IPS DF 4.7 (cell line): ENCODE results near the gene VAMP2.

Experiments
- DNase-seq: peaks from one replicate; pipeline ENCODE4 v3.0.0-alpha.2; 2013; ENCODE audit warnings: low spot score; ENCODE audit errors: extremely low read depth

The VAMP2 gene

GRCh38 chr17:8162233-8162996, at the start of gene VAMP2:
TSS of gene VAMP2 (minus strand) at chr17:8162948. CDS start at chr17:8162879, 69 bp downstream.
- no peak for DNase-seq

- no peak for DNase-seq
Measured at GRCh38 chr17:8210761-8211458, 48.2 kb upstream of the VAMP2 start.

GRCh38 chr17:8209907-8210760, 47.4 kb upstream of the VAMP2 start, which contains the start of gene AURKB:
TSS of gene AURKB (minus strand) at chr17:8210575. CDS start at chr17:8210224, 351 bp downstream.
- DNase-seq = no peak

GRCh38 chr17:8206536-8206935, 43.8 kb upstream of the VAMP2 start:
- no peak for DNase-seq

- no peak for DNase-seq
Measured at GRCh38 chr17:8204761-8205555, 42.2 kb upstream of the VAMP2 start.

- DNase-seq = no peak
Measured at GRCh38 chr17:8192070-8192815, 29.5 kb upstream of the VAMP2 start.

- DNase-seq = no peak
Measured at GRCh38 chr17:8190506-8190905, 27.8 kb upstream of the VAMP2 start.

- DNase-seq = peak; percentile 89
Measured at GRCh38 chr17:8189711-8190477, 27.1 kb upstream of the VAMP2 start, which contains the start of gene BORCS6. TSS of gene BORCS6 (minus strand) at chr17:8190180. CDS start at chr17:8190140, 40 bp downstream.

GRCh38 chr17:8189041-8189710, 26.4 kb upstream of the VAMP2 start:
- DNase-seq = no peak

GRCh38 chr17:8188263-8188839, 25.6 kb upstream of the VAMP2 start:
- no peak for DNase-seq

GRCh38 chr17:8187517-8188262, 24.9 kb upstream of the VAMP2 start:
- peak; percentile 95 for DNase-seq

- DNase-seq = no peak
Measured at GRCh38 chr17:8186787-8187516, 24.2 kb upstream of the VAMP2 start.

- no peak for DNase-seq
Measured at GRCh38 chr17:8186446-8186786, 23.7 kb upstream of the VAMP2 start.

- no peak for DNase-seq
Measured at GRCh38 chr17:8185582-8186445, 23.1 kb upstream of the VAMP2 start.

GRCh38 chr17:8176998-8177731, 14.4 kb upstream of the VAMP2 start:
- DNase-seq = no peak
